HUDEP-2 (cell line): Measurements from ENCODE around the gene CERS3.
A peak's percentile ranks its signal among the peaks of the same experiment; 100 is the strongest.

Experiments used
- DNase-seq, 76 experiments: peaks; one replicate each; lab custom pipeline; 2025; ENCODE audit not compliant: unreplicated experiment in 76 of 76; lab: John Stamatoyannopoulos, UW

CERS3 gene

DNA sequence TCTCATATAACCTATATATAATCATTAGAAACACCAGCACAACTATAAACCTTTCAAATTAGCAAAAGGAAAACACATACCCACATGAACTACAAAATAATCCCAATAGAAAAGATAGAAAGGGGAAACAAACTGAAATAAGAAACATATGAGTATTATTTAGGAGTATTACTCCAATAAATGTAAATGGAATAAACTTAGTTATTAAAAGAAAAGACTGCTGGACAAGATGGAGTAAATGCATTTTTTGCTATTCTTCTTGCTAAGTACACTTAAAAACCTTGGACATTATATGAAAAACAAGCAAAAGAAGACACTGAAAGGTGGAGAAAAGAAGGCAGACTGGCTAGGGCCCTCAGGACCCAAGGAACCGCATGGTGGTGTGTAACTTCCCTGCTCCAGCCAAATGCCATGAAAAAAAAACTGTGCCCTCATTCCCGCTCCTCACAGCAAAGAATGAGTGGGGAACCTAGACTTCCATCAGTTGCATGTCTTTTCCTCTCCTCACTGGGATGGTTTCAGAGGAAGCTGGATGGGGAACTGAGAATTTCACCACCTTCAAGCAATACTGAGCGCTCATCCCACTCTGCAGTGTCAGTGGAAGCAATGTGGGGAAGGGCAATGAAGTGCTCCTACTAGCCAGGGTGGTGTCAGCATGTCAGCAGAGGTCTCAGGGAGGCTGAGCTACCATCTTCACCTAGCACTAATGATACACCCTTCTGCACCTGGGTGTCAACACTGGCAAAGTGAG lies 143.3 kb downstream of the CERS3 start:
- no peak for DNase-seq

DNA sequence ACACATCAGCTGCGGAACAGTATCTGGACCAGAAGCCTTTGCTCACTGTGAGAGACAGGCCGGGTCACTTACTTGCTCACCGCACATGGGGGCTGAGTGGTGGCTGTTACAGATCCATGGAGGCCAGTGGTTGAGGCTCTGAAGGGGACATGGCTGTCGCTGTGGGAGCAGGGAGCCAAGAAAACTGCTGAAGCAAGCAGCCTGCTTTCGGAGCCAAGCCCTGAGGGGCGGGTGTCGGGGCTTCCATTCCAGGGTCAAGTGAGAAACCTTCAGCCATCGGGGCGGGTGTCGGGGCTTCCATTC lies 144.7 kb downstream of the CERS3 start:
- DNase-seq, result no peak

DNA sequence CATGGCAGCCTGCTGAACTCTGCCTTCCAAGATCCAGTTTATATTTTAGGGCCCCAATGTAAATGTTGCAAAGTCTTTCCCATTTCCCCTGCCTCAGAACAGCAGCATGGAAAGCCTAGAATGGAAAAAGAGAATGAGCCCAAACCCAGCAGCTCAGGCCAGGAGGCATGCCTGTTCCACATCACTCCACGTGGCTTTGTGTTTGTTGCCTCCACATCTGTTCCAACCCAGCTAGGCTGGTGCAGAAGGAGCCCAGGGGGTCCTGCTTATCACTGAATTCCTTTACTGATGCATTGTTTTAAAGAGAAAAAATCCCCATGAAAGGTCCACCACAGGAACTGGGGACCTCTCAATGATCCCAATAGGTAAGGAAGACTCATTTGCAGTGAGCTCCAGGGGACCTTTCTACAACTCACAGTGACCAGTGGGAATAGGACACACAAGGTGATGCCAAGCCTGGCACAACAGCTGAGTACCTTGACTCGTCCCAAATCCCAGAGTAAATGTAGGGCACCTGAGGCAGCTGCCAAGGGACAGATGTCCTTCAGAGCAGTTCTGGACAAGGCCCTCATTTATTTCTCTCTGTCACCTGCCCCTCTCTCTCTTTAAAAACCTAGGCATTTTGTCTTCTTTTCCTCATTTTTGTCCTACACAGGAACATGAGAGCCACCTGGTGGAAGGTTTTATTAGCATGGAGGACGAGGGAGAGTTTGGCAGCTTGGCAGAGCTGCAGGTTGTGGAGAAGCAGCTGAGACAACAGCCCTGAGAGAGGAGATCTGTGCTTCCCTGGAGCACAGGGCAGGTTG lies 145.2 kb downstream of the CERS3 start:
- peak in 18 of 76 experiments; percentile 0 to 39 (median 6) for DNase-seq

DNA sequence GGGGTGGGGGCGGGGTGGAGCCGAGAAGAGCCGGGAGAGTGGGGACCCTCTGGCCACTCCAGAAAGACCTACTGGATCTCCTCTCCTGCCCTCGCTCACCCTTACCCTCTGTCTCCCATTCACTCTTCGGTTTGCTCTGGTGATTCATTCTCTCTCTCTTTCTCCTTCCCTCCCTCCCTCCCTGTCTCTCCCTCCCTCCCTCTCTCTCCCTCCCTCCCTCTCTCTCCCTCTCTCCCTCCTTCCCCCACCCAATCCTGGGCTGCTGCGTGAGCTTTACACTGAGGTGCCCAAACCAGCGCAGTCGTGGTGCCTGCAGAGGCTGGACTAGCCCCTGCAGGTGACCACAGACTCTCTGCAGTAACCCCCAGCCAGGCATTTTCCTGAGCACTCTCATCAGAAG lies 154.8 kb downstream of the CERS3 start:
- no peak for DNase-seq

DNA sequence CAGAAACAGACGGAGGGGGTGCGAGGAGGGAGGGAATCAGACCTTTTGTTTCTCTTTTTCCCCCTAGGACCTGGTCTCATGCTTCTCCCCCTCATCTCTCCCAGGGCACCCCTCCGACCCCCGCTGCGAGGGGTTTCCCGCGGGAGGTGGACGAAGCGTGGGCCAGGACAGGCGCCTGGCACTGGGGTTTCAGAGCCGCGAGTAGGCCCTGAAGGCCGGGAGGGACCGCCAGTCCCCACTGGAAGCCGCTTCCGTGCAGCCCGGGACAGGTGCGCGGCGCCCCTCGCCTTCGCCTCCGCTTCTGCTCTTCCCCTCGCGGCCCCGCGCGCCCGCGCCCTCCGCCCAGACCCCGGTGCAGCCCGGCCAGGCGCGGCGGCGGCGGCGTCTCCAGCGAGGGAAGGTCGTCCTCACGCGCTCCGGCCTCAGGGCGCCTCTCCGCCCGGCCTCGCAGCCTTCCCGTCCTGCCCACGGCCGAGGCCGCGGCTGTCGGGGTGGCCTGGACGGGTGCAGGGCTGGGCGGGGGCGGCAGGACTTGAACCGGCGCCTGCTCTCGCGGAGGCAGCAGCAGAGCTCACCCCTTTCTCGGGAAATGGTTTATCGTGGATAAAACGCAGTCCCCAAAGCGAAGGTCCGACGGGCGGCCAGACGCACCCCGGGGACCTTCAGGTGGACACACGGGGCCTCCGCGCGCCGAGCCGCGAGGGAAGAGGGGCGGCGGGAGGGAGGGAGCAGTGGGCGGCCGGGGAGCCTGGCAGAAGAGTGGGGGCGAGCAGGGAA lies 155.4 kb downstream of the CERS3 start:
- no peak for DNase-seq

DNA sequence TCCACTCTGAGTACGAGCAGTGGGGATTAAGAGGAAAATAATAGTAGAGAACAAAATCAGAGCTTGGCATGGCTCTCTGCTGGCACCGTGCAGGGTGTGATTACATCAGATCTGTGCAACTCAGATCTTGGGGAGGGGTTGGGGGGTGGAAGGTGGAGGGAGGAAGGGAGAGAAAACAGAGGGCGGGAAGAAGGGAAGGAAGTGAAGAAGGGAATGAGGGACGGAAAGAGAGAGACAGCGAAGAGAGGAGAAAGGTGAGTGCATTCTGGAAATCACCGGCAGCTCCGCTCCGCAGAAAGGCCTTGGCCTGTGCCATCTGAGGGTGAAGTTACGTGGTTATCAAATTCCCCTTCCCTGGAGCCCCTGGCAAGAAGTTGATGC lies 156.0 kb downstream of the CERS3 start:
- no peak for DNase-seq

DNA sequence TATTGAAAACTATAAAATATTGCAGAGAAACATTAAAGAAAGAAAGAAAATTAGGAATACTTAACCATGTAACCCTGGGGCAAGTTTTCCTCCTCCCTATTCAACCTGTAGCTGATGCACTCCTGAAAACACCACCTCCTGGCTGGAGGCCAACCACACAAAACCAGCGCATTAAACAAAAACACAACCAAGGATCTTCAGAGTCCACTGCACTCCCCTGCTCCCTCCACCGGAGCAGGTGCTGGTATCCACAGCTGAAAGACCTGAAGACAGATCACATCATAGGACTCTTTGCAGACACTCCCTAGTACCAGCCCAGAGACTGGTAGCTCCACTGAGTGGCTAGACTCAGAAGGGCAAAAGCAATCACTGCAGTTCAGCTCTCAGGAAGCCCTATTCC lies 173.4 kb downstream of the CERS3 start:
- no peak for DNase-seq

DNA sequence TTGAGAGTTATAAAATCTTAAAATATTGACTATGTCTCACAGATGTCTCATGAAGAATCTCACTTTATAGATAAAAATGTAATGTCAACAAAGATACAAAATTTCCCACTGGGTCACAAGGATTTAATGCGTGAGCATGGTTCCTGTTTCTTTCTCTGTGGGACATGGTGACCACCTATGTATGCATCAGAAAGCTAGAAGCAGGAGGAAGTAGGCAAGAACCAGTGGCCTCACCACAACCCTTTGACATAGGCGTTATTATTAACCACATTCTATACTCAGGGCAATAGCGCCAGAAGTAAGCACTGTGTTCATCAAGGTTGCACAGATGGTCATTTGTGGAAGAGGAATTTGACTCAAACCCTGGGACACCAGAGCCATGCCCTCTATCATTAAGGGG lies 175.3 kb downstream of the CERS3 start:
- no peak for DNase-seq

DNA sequence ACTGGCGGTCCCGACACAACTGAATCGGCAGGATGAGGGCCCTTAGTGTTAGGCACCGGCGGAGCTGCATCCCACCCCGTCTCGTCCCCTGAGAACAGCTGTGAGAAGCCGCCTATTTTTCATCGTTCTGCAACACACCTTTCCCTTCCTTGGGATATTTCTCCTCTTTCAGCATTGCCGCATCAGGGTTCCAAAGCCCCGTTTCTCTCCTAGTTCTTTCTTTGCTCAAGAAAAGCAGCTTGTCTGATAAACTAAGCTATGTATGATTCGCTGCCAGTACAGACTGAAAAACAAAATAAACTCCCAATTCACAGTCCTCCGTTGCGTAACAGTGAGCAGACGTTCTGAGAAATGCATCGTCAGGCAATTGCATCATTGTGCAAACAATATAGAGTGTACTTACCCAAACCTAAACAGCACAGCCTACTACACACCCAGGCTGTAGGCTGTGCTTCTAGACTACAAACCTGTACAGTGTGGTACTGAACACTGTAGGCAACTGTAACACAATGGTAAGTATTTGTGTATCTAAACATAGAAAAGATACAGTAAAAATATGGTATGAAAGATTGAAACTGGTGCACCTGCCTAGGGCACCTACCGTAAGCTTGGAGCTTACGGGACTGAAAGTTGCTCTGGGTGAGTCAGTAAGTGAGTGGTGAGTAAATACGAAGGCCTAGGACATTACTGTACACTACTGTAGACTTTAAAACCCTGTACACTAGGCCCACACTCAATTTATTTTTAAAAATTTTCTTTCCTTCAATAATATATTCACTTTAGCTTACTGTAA lies 178.1 kb downstream of the CERS3 start:
- no peak for DNase-seq
